Calu3 (cell line): ENCODE results near the gene BPTF. TPM values are rescaled to one million over a fixed set of nuclear protein-coding genes. Genes with fewer than 3 reads are reported as not detected.

ENCODE experiments used
- BruUV-seq: library from RNA; stranded (reverse); fragments of 400-500 nt; replicated peaks from 2 replicates; lab custom pipeline; 2021; lab: Mats Ljungman, UMichigan
- CTCF ChIA-PET: fragments of 300-600 bp; sonication (Branson Sonifier 250); formaldehyde crosslinking; loops from one replicate; lab custom pipeline; 2022; ENCODE audit warnings: antibody characterized with exemption; lab: Charles Lee
- DNase-seq: peaks from one replicate; pipeline ENCODE4 v3.0.0; 2022
- H3K27ac Mint-ChIP-seq: one replicate; pipeline ENCODE4 v1.8.0; 2022; ENCODE audit warnings: mixed read lengths; ENCODE audit not compliant: unreplicated experiment
- H3K27me3 Mint-ChIP-seq: one replicate; pipeline ENCODE4 v1.8.0; 2022; ENCODE audit warnings: mixed read lengths; ENCODE audit not compliant: unreplicated experiment
- H3K36me3 Mint-ChIP-seq: one replicate; pipeline ENCODE4 v1.8.0; 2022; ENCODE audit warnings: mild to moderate bottlenecking, moderate library complexity, mixed read lengths; ENCODE audit not compliant: insufficient read depth, unreplicated experiment
- H3K4me1 Mint-ChIP-seq: one replicate; pipeline ENCODE4 v1.8.0; 2022; ENCODE audit warnings: mild to moderate bottlenecking, low read depth, mixed read lengths; ENCODE audit not compliant: unreplicated experiment
- H3K4me3 Mint-ChIP-seq: one replicate; pipeline ENCODE4 v1.8.0; 2022; ENCODE audit warnings: mild to moderate bottlenecking, low read depth, moderate library complexity, mixed read lengths; ENCODE audit not compliant: unreplicated experiment
- H3K9me3 Mint-ChIP-seq: one replicate; pipeline ENCODE4 v1.8.0; 2022; ENCODE audit warnings: low read depth, mixed read lengths; ENCODE audit not compliant: unreplicated experiment
- CTCF ChIP-seq: fragments of 200-600 bp; IDR thresholded peaks from one replicate; pipeline ENCODE4 v1.8.0; 2022; ENCODE audit warnings: antibody characterized with exemption; ENCODE audit not compliant: unreplicated experiment
- intact Hi-C: fragments of 100-400 bp; cut with micrococcal nuclease; formaldehyde crosslinking; loops from one replicate; pipeline ENCODE4 v1.10.0; 2022; ENCODE audit not compliant: unreplicated experiment
- total RNA-seq: library from RNA; stranded (reverse); gene quantifications from 2 replicates; pipeline ENCODE4 v1.2.3, GENCODE V29; 2022

BPTF gene
- total RNA-seq, 1 experiment from 2014 or later: 66.8 TPM

- H3K9me3 Mint-ChIP-seq: no peaks in the 10 kb centered on the region
- peaks cover 29% of the 10 kb centered on the region for H3K27me3 Mint-ChIP-seq
- no peaks in the 10 kb centered on the region for H3K4me1 Mint-ChIP-seq
- no peak for DNase-seq
- CTCF ChIA-PET: no interaction called here
- BruUV-seq: no TSS peak
- intact Hi-C loops: no loop called here
- TF ChIP-seq CTCF: no peak
- no peak overlapping the region for H3K27ac Mint-ChIP-seq
- H3K4me3 Mint-ChIP-seq: no peak overlapping the region
- no peaks in the 10 kb centered on the region for H3K36me3 Mint-ChIP-seq
These were observed 40.2 kb upstream of the BPTF start for GRCh38 chr17:67785122-67785477.

GRCh38 chr17:67785504-67785903 is 39.8 kb upstream of the BPTF start:
- CTCF ChIA-PET: no interaction called here
- H3K4me3 Mint-ChIP-seq: no peak overlapping the region
- intact Hi-C loops: no loop called here
- no peak for DNase-seq
- H3K27me3 Mint-ChIP-seq: peaks cover 29% of the 10 kb centered on the region
- no peaks in the 10 kb centered on the region for H3K9me3 Mint-ChIP-seq
- TF ChIP-seq CTCF: no peak
- H3K36me3 Mint-ChIP-seq: no peaks in the 10 kb centered on the region
- H3K27ac Mint-ChIP-seq: no peak overlapping the region
- BruUV-seq: no TSS peak
- no peaks in the 10 kb centered on the region for H3K4me1 Mint-ChIP-seq

- no TSS peak for BruUV-seq
- intact Hi-C loops: no loop called here
- Mint-ChIP-seq H3K27me3 (no peaks in the 10 kb centered on the region), H3K27ac (no peak overlapping the region), H3K36me3 (no peaks in the 10 kb centered on the region), H3K9me3 (no peaks in the 10 kb centered on the region), H3K4me1 (no peaks in the 10 kb centered on the region), H3K4me3 (no peak overlapping the region)
- peak; percentile 53 for TF ChIP-seq CTCF
- peak; percentile 78 for DNase-seq
- CTCF ChIA-PET: interaction anchor here (0.6 kb wide), 1 partner anchor 64 kb away, joined by 5 read pairs; no protein-coding TSS in a partner anchor
These were observed 24.8 kb upstream of the BPTF start for GRCh38 chr17:67800495-67800928.

- Mint-ChIP-seq H3K27ac (no peak overlapping the region), H3K4me3 (no peak overlapping the region), H3K27me3 (no peaks in the 10 kb centered on the region), H3K4me1 (no peaks in the 10 kb centered on the region), H3K9me3 (no peaks in the 10 kb centered on the region), H3K36me3 (no peaks in the 10 kb centered on the region)
- CTCF ChIA-PET: interaction anchor here (0.7 kb wide), 1 partner anchor 10 kb away, joined by 5 read pairs; no protein-coding TSS in a partner anchor
- intact Hi-C loops: no loop called here
- DNase-seq: no peak
- no TSS peak for BruUV-seq
- no peak for TF ChIP-seq CTCF
These were observed 23.6 kb upstream of the BPTF start for GRCh38 chr17:67801626-67802175.
